Fibroblast of peridontal ligament (primary cell): ENCODE measurements around the gene NOS3.
"Not testable (repeated sequence)": the region's sequence is repeated elsewhere in the genome, so short reads cannot be mapped to it uniquely, and the experiment has no call there.

ENCODE experiments used
- DNase-seq: peaks from one replicate; pipeline ENCODE4 v3.0.0-alpha.2; 2010; ENCODE audit errors: extremely low read depth

NOS3 gene

DNA sequence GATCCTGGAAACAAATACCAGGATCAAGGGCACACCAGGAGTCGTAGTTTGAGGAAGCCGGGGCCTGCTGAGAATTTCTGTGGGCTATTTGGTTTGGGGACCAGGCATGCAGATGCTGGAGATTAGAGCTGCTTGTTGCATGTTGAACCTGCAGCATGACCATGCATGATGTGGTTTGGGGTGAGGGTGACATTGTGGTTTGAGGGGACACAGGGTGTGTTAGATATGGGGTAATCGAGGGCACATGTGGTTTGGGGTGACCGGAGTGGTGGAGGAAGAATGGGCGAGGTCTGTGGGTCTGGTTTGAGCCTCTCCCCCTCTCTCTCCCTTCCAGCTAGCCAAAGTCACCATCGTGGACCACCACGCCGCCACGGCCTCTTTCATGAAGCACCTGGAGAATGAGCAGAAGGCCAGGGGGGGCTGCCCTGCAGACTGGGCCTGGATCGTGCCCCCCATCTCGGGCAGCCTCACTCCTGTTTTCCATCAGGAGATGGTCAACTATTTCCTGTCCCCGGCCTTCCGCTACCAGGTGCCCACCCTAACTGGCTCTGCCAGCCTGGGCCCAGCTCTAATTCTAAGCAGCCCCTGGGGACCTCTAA is 10.2 kb downstream of the NOS3 start:
- no peak for DNase-seq

DNA sequence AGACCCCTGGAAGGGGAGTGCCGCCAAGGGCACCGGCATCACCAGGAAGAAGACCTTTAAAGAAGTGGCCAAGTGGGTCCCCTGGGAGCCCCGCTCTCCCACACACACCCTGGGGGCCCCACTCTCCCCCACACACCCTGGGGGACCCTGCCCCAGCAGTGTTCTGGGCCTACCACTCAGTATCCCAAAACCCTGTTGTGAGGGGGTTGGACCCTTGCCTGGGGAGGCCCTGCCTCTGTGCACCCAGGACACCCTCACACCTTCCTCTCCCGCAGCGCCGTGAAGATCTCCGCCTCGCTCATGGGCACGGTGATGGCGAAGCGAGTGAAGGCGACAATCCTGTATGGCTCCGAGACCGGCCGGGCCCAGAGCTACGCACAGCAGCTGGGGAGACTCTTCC is 10.7 kb downstream of the NOS3 start:
- DNase-seq, result no peak

DNA sequence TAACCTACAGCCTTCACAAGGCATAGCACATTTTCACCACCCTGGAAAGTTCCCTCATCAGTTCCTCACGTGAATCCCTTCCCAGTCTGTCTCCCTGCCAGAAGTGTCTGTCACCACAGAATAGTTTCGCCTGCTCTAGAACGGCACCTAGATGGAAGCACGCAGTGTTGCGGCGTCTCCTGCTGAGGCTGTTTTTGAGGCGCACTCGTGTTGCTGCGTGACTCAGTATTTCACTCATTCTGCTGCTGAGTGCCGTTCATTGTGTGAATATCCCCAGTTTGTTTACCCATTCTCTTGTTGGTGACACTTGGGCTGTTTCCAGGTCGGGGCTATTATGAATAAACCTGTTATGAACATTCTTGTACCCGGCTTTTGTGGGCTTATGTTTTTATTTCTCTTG is 12.8 kb downstream of the NOS3 start:
- no peak for DNase-seq

DNA sequence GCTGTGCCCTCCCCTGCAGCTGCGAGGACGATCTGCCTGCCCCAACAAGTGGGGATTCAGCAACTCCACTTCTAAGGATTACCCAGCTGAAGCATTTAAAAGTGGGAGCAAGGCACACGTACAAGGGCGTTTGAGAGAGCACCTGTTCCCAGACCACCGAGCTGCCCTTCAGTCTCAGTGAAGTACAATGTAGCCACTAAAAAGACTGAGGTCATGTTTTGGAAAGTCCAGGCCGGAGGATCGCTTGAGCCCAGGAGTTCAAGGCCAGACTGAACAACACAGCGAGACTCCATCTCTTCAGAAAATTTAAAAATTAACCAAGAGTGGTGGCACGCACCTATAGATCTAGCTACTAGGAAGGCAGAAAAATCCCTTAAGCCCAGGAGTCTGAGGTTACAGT is 14.7 kb downstream of the NOS3 start:
- no peak for DNase-seq

DNA sequence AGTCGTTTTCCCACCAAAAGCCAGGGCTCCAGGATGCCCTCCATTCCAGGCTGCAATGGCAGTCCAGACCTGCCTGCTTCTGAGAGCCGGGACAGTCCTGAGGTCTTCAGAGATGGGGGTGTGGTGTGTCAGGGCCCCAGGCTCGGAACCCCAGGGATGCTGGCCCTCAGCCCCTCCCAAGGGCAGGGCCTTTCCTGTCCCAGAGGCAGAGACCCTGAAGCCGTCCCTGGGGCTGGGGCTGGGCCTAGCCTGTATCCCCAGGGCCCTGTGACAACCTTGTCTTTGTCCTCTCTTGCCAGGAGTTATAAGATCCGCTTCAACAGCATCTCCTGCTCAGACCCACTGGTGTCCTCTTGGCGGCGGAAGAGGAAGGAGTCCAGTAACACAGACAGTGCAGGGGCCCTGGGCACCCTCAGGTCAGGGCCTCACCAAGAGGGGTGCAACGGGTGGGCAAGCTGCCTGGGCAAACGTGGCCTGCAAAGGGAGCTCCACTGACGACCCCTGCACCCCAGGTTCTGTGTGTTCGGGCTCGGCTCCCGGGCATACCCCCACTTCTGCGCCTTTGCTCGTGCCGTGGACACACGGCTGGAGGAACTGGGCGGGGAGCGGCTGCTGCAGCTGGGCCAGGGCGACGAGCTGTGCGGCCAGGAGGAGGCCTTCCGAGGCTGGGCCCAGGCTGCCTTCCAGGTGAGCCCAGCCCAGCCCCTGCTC is 15.9 kb downstream of the NOS3 start:
- no peak for DNase-seq

DNA sequence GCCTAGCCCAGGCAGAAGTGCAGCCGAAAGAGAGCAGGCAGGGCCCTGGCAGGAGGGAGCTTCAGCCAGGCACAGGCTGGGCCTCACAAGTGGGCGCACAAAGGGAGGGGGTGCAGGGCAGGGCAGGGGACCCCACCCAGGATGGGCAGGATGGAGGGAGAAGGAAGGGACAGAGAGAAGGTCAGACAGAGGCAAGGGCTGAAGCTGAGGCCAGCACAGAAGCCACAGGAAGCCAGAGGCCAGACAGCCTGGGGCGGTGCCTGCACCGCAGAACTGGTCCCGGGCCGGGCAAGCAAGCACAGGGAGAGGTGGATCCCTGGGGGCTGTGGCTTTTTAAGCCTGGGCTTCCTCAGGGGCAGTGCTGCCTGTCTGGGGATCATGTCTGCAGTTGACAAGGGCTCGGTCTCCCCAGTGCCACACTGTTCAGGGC is 16.7 kb downstream of the NOS3 start:
- no peak for DNase-seq

DNA sequence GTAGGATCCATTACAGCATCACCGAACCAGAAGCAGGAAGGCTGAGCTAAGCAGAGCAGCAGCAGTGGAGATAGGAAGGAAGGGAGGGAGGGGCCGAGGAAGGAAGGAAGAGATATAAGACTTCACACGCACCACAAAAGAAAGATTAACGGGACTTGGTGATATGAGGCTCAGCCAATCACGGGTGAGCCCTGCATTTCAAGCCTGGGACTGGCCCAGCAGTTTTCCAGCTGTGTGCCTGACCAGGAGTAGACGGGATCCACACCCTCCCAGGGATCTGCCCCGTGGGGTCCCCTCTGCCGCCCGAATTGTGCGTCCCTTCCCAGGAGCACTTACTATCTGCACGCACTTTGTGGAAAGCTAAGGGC is 17.3 kb downstream of the NOS3 start:
- no peak for DNase-seq

DNA sequence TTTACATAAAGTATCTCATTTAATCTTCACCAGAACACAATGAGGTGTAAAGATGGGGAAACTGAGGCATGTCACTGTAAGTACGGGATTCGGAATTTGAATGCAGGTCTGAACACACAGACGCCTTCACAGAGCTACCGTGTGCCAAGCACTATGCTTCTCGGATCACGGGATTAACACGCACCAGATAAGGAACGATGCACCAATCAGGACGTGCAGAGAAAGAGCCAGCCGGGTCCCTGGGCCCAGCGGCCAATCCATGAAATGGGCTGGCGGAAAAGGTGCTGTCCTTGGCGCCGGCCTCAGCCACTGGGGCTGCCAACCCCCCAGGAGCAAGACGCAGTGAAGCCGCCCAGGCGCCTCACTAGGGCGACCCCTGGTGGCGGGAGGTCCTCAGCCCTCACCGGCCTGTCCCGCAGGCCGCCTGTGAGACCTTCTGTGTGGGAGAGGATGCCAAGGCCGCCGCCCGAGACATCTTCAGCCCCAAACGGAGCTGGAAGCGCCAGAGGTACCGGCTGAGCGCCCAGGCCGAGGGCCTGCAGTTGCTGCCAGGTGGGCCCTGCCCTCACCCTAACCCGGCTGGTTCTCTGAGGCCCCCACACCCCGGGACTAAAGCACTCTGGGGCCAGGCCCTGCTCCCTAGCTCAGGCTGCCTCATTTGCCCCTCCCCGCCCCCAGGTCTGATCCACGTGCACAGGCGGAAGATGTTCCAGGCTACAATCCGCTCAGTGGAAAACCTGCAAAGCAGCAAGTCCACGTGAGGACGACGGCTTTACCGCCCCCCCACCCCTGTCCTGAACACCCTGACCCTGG is 17.9 kb downstream of the NOS3 start:
- DNase-seq, result peak; percentile 14

DNA sequence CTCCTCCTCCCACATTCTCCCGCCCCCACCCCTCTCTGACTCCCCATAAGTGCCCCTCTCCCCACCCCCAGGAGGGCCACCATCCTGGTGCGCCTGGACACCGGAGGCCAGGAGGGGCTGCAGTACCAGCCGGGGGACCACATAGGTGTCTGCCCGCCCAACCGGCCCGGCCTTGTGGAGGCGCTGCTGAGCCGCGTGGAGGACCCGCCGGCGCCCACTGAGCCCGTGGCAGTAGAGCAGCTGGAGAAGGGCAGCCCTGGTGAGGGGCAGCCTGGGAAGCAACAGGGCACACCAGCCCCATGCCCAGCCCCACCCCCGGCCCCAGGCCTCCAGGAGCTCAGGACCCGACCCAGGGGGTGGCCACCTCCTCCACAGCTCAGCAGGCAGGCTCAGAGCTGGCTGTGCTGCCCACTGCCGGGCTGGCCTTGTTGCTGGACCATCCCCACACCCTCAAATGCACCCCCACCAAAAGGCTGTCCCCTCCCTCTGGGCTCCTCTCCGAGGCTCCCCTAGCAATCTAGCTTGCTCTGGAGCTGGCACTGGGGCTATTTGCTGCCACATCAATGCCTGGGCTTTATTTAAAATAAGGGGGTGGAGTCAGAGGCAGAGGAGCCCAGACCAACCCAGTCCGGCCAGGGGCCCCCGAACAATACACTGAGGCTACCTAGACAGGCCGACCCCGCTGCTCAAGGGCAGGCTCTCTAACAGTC is 18.7 kb downstream of the NOS3 start:
- DNase-seq, result no peak

DNA sequence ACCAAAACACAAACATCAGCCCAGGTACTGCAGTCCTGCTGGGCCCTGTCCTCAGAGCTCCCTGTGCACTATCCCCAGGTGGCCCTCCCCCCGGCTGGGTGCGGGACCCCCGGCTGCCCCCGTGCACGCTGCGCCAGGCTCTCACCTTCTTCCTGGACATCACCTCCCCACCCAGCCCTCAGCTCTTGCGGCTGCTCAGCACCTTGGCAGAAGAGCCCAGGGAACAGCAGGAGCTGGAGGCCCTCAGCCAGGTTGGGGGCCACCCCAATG is 19.2 kb downstream of the NOS3 start:
- no peak for DNase-seq

DNA sequence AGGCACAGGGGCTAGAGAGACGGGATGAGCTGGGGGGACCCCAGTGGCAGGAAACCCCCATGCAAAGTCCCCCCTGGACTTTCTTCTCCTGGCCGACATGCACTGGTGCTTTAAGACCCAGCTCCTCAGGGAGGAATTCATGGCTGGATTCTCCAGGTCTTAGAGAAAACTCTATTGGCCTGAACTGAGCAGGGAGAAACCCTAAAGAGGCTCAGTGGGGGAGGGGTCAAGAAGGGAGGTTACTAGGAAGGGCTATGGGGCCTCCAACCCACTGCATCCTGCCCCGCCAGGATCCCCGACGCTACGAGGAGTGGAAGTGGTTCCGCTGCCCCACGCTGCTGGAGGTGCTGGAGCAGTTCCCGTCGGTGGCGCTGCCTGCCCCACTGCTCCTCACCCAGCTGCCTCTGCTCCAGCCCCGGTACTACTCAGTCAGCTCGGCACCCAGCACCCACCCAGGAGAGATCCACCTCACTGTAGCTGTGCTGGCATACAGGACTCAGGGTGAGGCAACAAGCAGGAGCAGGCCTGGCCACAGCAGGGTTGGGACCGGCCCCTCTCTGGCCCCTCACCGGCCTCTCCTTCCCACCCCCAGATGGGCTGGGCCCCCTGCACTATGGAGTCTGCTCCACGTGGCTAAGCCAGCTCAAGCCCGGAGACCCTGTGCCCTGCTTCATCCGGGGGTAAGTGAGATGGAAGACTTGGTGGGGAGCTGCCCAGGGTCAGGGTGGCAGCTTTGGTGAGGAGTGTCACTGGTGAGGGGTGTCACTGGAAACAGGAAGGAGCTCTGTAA is 19.7 kb downstream of the NOS3 start:
- peak; percentile 8 for DNase-seq

DNA sequence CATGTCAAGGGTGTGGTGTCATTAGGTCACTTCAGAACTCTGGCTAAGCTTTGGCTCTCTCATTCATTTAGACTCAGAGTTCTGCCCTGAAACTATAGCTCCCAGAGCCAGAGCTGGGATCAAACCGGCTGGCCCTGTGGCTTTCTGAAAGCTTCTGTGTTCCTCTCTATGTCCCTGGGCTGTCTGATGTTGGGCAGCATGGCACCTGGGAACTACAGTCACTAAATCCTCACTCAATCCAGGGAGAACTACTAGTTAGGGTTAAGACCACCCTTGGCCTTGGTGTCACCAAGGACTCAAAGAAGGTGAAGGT is 20.2 kb downstream of the NOS3 start:
- no peak for DNase-seq

DNA sequence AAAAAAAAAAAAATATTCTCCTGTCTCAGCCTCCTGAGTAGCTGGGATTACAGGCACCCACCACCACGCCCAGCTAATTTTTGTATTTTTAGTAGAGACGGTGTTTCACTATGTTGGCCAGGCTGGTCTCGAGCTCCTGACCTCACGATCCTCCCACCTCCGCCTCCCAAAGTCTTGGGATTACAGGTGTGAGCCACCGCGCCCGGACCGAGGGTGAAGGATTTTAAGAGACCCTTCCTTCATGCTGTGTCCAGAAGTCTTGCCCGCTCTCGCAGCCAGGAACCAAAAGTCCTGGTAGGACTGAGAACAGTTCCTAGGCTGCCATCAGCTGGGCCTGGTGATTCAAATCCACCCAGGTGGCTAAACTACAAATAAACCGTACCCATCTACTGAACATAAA is 20.8 kb downstream of the NOS3 start:
- DNase-seq, result not testable (repeated sequence)

DNA sequence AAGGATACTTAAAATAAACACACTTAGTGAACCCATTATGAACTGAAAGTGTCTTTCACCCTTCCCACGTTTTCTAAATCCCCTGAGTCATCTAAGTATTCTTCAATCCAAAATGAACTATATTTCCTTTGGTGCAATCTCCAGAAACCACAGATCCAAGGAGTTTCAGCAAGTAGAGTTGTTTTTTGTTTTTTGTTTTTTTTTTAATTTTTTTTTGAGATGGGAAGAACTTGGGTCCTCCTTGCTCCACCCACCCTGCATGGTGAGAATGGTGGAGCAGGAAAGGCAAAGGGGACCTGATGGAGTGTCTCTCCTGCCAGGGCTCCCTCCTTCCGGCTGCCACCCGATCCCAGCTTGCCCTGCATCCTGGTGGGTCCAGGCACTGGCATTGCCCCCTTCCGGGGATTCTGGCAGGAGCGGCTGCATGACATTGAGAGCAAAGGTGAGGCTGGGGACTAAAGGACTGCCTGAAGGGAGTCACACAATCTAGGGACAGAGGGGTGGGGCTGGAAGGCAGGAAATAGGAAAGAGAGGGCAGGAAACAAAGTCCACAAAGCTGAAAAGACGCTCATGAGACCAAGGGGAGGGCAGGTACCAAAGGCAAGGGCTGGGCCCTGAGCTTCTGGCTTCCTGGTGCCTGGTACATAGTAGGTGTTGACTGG is 21.3 kb downstream of the NOS3 start:
- peak; percentile 5 for DNase-seq

DNA sequence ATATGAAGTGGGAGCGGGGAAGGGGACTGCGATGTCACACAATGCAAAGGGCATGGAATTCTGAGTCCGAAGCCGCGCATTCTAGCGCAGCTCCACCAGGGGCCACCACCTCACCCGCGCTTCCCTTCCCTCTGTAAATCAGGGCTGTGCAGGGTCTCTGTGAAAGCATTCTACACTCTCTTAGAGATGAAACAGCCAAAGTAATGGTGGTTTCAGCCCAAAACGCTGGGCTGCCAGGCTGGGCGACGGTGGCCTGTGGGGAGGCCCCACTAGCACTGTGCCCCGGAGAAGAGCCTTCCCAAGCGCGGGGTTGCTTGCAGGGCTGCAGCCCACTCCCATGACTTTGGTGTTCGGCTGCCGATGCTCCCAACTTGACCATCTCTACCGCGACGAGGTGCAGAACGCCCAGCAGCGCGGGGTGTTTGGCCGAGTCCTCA is 22.1 kb downstream of the NOS3 start:
- peak; percentile 21 for DNase-seq

DNA sequence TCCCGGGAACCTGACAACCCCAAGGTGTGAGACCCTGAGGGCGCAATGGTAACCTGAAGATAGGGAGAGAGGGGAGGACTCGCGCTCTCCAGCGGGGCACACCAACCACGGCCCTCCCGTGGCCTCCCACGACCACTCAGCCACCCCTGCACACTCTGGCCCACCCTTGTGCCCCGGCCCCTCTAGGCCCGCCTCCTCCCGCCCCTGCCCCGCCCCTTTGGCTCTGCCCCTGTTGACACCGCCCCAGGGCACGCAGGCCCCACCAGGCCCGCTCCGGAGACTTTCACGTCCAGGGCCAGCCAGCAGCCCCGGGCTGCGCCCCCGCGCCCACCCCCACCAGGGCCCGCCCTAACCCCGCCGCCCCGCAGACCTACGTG is 22.5 kb downstream of the NOS3 start:
- no peak for DNase-seq

DNA sequence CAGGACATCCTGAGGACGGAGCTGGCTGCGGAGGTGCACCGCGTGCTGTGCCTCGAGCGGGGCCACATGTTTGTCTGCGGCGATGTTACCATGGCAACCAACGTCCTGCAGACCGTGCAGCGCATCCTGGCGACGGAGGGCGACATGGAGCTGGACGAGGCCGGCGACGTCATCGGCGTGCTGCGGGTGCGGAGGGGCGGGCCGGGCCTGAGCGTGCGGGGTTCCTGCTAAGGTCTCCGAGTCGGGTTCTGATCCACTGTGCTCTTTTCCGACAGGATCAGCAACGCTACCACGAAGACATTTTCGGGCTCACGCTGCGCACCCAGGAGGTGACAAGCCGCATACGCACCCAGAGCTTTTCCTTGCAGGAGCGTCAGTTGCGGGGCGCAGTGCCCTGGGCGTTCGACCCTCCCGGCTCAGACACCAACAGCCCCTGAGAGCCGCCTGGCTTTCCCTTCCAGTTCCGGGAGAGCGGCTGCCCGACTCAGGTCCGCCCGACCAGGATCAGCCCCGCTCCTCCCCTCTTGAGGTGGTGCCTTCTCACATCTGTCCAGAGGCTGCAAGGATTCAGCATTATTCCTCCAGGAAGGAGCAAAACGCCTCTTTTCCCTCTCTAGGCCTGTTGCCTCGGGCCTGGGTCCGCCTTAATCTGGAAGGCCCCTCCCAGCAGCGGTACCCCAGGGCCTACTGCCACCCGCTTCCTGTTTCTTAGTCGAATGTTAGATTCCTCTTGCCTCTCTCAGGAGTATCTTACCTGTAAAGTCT is 23.1 kb downstream of the NOS3 start:
- DNase-seq, result peak; percentile 52

DNA sequence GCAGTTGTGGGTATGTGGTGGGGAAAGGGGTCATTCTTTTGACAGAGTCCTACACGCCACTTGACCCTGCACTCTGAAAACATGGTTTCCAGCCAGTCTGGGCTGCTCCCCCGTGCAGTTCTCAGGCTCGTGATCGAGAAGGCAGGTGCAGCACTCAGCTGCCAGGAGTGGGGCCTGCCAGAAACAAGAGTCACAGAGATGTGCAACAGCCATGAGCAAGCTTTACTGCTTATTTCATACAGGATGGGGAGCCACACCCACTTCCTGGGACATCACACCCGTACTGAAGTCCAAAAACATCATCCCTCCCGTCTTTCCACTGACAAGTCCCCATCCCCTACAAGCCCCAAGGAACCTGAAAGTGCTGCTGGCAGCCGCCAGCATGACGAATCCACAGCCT is 24.1 kb downstream of the NOS3 start:
- no peak for DNase-seq

DNA sequence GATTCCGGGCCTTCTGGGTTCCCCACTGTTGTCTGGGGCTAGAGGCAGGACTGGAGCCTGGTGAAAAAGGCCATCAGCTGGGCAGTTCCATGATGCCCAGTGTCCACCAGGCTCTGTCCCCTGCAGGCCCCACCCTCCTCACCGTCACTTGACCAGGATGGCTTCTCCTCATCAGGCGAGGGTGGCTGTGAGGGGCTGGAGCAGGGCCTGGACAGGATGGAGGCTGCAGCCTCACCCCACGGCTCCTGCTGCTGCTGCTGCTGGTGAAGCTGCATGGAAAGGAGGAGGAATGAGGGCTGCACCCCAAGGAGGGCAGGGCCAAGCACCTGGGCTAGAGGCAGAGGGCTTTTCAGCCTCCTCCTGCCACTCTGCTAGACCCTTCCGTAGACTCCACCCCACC is 25.1 kb downstream of the NOS3 start:
- DNase-seq, result no peak

DNA sequence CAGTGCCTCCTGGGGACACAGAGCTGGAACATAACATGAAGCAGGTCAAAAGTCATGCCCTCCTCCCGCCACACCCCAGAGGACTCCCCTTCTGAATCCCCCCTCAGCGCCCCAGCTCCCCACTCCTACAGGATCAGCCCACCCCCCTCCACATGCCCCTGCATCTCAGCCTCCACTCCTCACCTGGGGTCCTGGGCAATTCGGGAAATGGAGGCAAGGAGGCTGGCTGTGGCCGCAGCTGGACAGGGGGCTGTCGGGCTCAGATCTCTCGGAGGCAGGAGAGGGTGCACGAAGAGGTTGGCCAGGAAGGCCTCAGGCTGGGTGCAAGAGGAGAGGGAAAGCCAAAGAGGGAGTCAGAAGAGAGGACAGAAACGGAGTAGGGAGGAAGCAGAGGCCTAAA is 25.7 kb downstream of the NOS3 start:
- DNase-seq, result no peak

DNA sequence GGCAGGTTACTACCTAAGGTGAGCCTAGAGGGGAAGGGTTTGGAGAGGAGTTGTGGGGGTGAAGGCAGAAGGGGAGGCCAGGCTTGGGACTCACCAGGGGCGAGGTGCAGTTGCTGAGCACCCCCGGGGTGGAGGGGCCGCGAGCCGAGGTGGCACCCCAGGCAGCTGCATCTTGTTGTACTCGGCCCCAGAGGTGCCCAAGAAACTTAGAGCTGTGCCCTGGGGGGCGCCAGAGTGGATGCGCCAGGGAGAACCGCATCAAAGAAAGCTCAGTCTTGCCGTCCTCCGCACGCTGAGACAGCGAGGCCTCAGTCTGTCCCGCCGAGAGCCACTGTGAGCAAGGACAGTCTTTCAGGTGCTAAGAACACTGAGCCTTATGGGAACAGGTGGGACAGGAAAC is 26.1 kb downstream of the NOS3 start:
- DNase-seq, result no peak
